CD4-positive, alpha-beta T cell treated with Interleukin-1 beta for 1 hour (primary cell): ENCODE data around the gene TXNDC16.
"Not testable (repeated sequence)": the region's sequence is repeated elsewhere in the genome, so short reads cannot be mapped to it uniquely, and the experiment has no call there.

ENCODE experiments used
- DNase-seq, 2 donors: peaks; one replicate each; pipeline ENCODE4 v3.0.0-alpha.2; 2020 to 2022

Gene TXNDC16

GRCh38 chr14:52552063-52552988 lies at the start of gene TXNDC16, which contains the start of gene GPR137C:
Gene TXNDC16 (minus strand): TSS chr14:52552505. CDS start chr14:52543557, 8,948 bp downstream.
Gene GPR137C (plus strand): TSS chr14:52552836. CDS start chr14:52553148, 312 bp downstream.
- peak; percentile 99 for DNase-seq

DNA sequence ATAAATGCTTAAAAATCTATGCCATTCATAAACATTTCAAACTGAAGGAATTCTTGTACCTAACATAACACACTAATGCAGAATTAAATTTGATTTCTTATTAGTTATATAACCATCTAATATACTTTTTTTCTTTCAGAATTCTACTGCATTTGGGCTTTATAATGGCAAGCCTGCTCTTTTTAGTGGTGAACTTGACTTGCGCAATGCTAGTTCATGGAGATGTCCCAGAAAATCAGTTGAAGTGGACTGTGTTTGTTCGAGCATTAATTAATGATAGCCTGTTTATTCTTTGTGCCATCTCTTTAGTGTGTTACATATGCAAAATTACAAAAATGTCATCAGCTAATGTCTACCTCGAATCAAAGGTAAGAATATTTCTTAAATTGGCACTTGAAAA lies 47.7 kb upstream of the TXNDC16 start:
- DNase-seq, result no peak

DNA sequence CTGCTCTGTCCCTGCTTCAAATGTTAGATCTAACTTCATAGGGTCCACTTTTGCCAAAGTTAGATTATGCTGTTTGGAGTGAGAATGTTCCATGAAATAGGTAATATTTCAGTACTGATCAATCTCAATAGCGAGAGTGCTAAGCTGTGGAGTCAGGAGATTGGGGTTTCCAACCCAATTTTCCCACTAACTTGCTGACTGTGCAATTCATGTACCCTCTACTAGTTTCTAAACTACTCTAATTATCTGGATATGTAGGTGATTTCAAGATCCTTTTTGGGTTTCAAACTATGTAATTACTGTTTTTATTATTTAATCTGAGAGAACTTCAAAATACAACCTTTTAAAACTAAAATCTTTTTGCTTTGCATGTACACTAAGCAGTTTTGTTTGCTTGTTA lies 46.3 kb upstream of the TXNDC16 start:
- DNase-seq, result no peak

DNA sequence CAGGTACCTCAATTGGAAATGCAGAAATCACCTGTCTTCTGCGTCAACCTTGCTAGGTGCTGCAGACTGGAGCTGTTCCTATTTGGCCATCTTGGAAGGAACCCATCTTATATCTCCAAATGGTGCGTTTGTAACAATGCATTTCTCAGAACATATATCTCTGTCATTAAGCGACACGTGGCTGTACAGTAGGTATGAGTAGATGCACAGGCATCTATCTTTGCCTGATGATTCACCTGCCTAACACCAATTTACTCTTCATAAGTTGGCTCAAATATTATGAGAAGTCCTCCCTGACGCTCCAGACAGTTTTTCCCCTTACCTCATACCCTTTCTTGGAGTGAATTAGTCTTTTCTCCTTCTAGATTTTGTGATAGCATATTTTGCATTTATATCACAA lies 44.6 kb upstream of the TXNDC16 start:
- DNase-seq, result no peak

- no peak for DNase-seq
Measured at GRCh38 chr14:52596320-52596719, 44.0 kb upstream of the TXNDC16 start.

GRCh38 chr14:52590318-52590717 lies 38.0 kb upstream of the TXNDC16 start:
- no peak for DNase-seq

DNA sequence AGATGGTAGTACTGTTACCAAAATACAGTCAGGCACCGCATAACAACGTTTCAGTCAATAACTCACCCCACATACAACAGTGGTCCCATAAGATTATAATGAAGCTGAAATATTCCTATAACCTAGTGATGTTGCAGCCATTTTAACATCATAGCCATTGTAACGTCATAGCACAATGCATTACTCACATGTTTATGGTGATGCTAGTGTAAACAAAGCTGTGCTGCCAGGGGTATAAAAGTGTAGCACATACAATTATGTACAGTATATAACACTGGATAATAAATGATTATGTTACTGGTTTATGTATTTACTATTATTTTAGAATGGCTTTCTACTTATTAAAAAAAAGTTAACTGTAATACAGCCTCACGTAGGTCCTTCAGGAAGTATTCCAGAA lies 37.3 kb upstream of the TXNDC16 start:
- no peak for DNase-seq

- no peak for DNase-seq
Measured at GRCh38 chr14:52583544-52583943, 31.2 kb upstream of the TXNDC16 start.

GRCh38 chr14:52575858-52576257 lies 23.6 kb upstream of the TXNDC16 start:
- DNase-seq, result no peak

- DNase-seq, result not testable (repeated sequence)
Measured at GRCh38 chr14:52568454-52568853, 16.1 kb upstream of the TXNDC16 start.

- DNase-seq, result no peak
Measured at GRCh38 chr14:52563120-52563519, 10.8 kb upstream of the TXNDC16 start.

DNA sequence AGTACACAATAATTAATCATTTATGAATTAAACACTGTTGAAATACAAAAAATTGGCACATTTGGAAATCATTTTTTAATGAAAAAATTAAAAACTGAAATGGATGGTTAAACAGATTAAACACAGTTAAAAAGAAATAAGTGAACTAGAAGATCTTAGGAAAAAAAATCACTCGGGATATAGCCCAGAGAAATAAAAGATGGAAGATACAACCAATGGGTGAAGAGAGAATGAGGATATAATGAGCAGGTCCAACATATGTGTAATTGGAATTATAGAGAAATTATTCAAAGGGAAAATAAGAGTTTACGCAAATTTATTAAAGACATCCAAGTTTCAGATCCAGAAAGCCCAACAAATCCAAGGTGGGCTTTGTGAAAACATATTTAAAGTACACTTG lies 6.4 kb upstream of the TXNDC16 start:
- DNase-seq, result no peak

GRCh38 chr14:52553671-52554575 lies 1.6 kb upstream of the TXNDC16 start:
- DNase-seq, result peak; percentile 83 to 87

DNA sequence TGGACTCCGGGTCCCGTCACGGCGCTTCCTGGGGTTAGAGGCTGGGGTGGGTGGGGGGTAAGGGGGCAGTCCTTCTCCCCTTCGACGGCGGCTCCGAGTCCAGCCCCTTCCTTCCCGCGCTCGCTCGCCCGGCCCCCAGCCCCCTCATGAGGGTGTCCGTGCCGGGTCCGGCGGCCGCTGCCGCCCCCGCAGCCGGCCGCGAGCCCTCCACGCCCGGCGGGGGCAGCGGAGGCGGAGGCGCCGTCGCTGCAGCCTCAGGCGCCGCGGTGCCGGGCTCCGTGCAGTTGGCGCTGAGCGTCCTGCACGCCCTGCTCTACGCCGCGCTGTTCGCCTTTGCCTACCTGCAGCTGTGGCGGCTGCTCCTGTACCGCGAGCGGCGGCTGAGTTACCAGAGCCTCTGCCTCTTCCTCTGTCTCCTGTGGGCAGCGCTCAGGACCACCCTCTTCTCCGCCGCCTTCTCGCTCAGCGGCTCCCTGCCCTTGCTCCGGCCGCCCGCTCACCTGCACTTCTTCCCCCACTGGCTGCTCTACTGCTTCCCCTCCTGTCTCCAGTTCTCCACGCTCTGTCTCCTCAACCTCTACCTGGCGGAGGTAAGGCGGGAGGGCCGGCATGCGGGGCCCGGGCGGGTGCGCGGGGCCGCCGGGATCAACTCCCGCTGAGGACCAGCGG lies 831 bp upstream of the TXNDC16 start:
- DNase-seq, result peak in 1 of 2 donors; percentile 31

- peak in 1 of 2 donors; percentile 22 for DNase-seq
Measured at GRCh38 chr14:52551696-52552062, 626 bp downstream of the TXNDC16 start.

- DNase-seq, result no peak
Measured at GRCh38 chr14:52551205-52551604, 1.1 kb downstream of the TXNDC16 start.

DNA sequence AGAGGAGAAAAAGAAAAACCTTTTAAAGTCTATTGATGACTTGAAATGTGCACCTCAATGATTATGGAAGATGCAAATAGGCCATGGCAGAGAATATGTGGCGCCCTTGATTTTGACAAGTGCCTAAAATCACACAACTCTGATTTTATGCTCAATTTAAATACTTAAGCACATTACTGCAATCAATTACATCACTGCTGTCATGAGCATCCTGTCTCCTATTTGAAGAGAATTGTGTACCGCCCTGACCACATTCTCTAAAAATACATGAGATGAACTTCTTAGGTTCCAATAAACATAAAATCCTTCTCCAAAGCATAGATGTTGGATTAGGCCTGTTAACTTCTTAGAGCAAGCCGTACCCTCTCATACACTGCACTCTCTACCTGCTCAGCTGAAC lies 1.6 kb downstream of the TXNDC16 start:
- DNase-seq, result no peak

DNA sequence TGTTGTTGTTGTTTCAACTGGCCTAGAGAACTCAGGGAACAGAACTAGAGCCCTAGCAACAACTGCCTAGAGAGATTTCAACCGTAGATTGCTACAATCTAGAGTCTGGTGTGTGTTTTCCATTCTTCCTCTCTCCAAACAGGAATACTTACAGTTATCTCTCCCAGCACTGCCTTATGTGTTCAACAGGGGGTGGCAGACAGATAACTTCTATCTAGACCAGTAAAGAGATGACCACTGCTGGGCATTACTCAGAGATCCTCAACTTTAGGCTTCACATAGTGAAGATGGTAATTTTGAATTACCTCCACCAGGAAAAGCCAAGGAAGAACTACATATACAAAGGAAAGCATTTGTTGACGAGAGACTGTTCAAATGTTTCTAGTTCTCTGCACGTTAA lies 4.8 kb downstream of the TXNDC16 start:
- DNase-seq, result no peak

- DNase-seq, result no peak
Measured at GRCh38 chr14:52547027-52547426, 5.3 kb downstream of the TXNDC16 start.

DNA sequence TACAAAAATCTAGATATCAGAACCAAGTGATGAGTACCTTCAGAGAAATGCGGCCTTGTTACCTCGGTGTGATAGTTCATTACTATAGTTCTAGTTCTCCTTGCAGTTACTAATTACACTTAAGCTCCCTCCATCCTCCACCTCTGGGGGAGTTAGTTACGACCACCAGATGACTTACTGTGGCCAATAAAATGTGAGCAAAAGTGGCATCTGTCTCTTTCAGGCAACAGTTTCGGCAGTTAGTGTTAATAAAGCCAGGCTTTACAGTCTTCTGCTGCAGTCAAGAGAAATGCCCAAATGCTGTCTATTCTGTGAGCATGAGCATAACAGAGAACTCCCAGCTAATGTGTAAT lies 6.0 kb downstream of the TXNDC16 start:
- DNase-seq, result no peak

DNA sequence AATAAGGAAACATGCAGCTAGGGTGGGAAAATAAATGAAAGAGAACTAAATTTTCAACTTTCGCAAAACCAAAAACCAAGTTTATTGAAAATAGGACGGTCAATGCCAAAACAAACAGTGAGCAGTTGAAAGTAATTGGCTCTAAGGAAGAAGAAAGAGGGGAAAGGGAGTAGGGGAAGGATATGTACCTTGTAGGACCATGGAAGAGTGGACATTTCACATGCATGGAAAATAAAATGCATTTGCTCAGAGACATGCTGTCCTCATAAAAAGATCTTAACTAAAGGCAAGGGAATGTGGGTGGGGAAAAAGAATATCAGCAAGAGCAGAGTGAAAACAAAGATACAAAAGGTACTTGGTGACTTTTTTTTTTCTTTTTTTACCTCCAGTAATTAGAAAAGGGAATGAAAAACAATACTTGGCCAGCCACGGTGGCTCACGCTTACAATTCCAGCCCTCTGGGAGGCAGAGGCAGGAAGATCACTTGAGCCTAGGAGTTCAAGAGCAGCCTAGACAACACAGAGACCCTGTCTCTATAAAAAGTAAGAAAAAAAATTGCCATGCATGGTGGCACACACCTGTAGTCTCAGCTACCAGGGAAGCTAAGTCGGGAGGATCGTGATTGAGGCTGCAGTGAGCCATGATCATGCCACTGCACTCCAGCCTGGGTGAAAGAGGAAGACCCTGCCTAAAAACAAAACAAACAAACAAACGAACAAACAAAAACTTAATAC lies 6.6 kb downstream of the TXNDC16 start:
- DNase-seq, result no peak

DNA sequence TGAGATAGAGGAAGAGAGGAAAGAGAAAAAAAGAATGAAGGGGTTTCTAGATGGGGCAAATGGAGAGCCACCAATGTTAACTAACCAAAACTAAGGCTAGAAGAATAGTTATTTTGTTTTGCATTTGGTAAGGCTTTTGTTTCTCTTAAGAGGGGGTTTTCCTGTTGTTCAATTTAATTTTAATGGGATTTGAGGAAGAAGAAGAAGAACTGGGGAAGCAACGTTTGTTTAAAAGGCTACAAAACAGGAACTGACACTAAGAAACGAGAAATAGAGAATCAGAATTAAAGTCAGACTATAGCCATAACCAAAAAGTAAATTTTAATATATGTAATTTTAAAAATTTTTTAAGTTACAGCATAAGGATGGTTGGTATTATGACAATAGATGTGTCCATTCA lies 13.7 kb downstream of the TXNDC16 start:
- no peak for DNase-seq
